H9 (cell line): ENCODE results near the gene MRPS14. TPM values are rescaled to one million over a fixed set of nuclear protein-coding genes. Genes with fewer than 3 reads are reported as not detected.

Source experiments
- DNase-seq: peaks from one replicate; pipeline ENCODE4 v3.0.0-alpha.2; 2017
- H2AFZ ChIP-seq: one replicate; pipeline ENCODE4 v1.6.1; 2013; ENCODE audit warnings: mild to moderate bottlenecking, low read length, control low read depth, moderate library complexity
- H2AK5ac ChIP-seq: 2 replicates; pipeline ENCODE4 v1.6.1; 2013; ENCODE audit warnings: low read length, control low read depth, mixed read lengths; ENCODE audit not compliant: insufficient read length
- H2BK120ac ChIP-seq: one replicate; pipeline ENCODE4 v1.6.1; 2013; ENCODE audit warnings: low read depth, mild to moderate bottlenecking, low read length, control low read depth, inconsistent platforms; ENCODE audit not compliant: poor library complexity, severe bottlenecking
- H2BK12ac ChIP-seq: 2 replicates; pipeline ENCODE4 v1.6.1; 2013; ENCODE audit warnings: low read length, control low read depth, mixed read lengths, low read depth; ENCODE audit not compliant: insufficient read length
- H2BK15ac ChIP-seq: 2 replicates; pipeline ENCODE4 v1.6.1; 2013; ENCODE audit warnings: low read depth, low read length, control low read depth
- H2BK20ac ChIP-seq: one replicate; pipeline ENCODE4 v1.6.1; 2013; ENCODE audit warnings: low read depth, mild to moderate bottlenecking, low read length, control low read depth, inconsistent platforms; ENCODE audit not compliant: poor library complexity, severe bottlenecking
- H2BK5ac ChIP-seq: 2 replicates; pipeline ENCODE4 v1.6.1; 2013; ENCODE audit warnings: low read length, control low read depth, mixed read lengths; ENCODE audit not compliant: insufficient read length
- H3K14ac ChIP-seq: 2 replicates; pipeline ENCODE4 v1.6.1; 2013; ENCODE audit warnings: low read length, control low read depth; ENCODE audit not compliant: insufficient read depth
- H3K18ac ChIP-seq: 2 replicates; pipeline ENCODE4 v1.6.1; 2013; ENCODE audit warnings: low read depth, mild to moderate bottlenecking, mixed read lengths, low read length, control low read depth; ENCODE audit not compliant: insufficient read length
- H3K23ac ChIP-seq: 2 replicates; pipeline ENCODE4 v1.6.1; 2013; ENCODE audit warnings: low read length, control low read depth, mixed read lengths, low read depth; ENCODE audit not compliant: insufficient read length
- H3K23me2 ChIP-seq: 2 replicates; pipeline ENCODE4 v1.6.1; 2013; ENCODE audit warnings: low read depth, mild to moderate bottlenecking, mixed read lengths, low read length, control low read depth; ENCODE audit not compliant: insufficient read length, poor library complexity, severe bottlenecking
- H3K27ac ChIP-seq: 2 replicates; pipeline ENCODE4 v1.5.1; 2013; ENCODE audit warnings: low read length, control low read depth, mixed read lengths, low read depth; ENCODE audit not compliant: insufficient read length
- H3K27me3 ChIP-seq: 2 replicates; pipeline ENCODE4 v1.6.1; 2013; ENCODE audit warnings: low read length, control low read depth, inconsistent platforms; ENCODE audit not compliant: insufficient read depth
- H3K4ac ChIP-seq: 2 replicates; pipeline ENCODE4 v1.6.1; 2013; ENCODE audit warnings: low read depth, mild to moderate bottlenecking, control low read depth, inconsistent platforms, low read length, moderate library complexity
- H3K4me1 ChIP-seq: 2 replicates; pipeline ENCODE4 v1.6.1; 2013; ENCODE audit warnings: low read length, control low read depth, inconsistent platforms; ENCODE audit not compliant: insufficient read depth
- H3K4me2 ChIP-seq: 2 replicates; pipeline ENCODE4 v1.6.1; 2013; ENCODE audit warnings: low read length, control low read depth, mixed read lengths; ENCODE audit not compliant: insufficient read length, insufficient read depth
- H3K56ac ChIP-seq: 2 replicates; pipeline ENCODE4 v1.6.1; 2013; ENCODE audit warnings: low read depth, mild to moderate bottlenecking, mixed read lengths, low read length, control low read depth; ENCODE audit not compliant: insufficient read length
- H3K79me1 ChIP-seq: 2 replicates; pipeline ENCODE4 v1.6.1; 2013; ENCODE audit warnings: low read depth, mild to moderate bottlenecking, moderate library complexity, low read length, control low read depth, inconsistent platforms; ENCODE audit not compliant: insufficient read depth, poor library complexity, severe bottlenecking
- H3K79me2 ChIP-seq: 2 replicates; pipeline ENCODE4 v1.6.1; 2013; ENCODE audit warnings: low read length, control low read depth, inconsistent platforms; ENCODE audit not compliant: insufficient read depth
- H3K9ac ChIP-seq: 2 replicates; pipeline ENCODE4 v1.6.1; 2013; ENCODE audit warnings: low read length, control low read depth, mixed read lengths; ENCODE audit not compliant: insufficient read length; ENCODE audit errors: extremely low read depth
- H3K9me3 ChIP-seq: one replicate; pipeline ENCODE4 v1.6.1; 2013; ENCODE audit warnings: low read depth, low read length, inconsistent platforms; ENCODE audit not compliant: control insufficient read depth
- H3T11ph ChIP-seq: one replicate; pipeline ENCODE4 v1.6.1; 2013; ENCODE audit warnings: mild to moderate bottlenecking, low read length, control low read depth, inconsistent platforms
- H4K20me1 ChIP-seq: one replicate; pipeline ENCODE4 v1.6.1; 2013; ENCODE audit not compliant: control insufficient read depth, insufficient read length, insufficient read depth
- H4K5ac ChIP-seq: 2 replicates; pipeline ENCODE4 v1.6.1; 2013; ENCODE audit warnings: low read depth, mild to moderate bottlenecking, mixed read lengths, low read length, control low read depth; ENCODE audit not compliant: insufficient read length
- H4K8ac ChIP-seq: replicated peaks from 2 replicates; pipeline ENCODE4 v1.6.1; 2013; ENCODE audit warnings: low read length, control low read depth, mixed read lengths, low read depth; ENCODE audit not compliant: insufficient read length
- H4K91ac ChIP-seq: 2 replicates; pipeline ENCODE4 v1.6.1; 2013; ENCODE audit warnings: low read depth, mild to moderate bottlenecking, moderate library complexity, mixed read lengths, low read length, control low read depth; ENCODE audit not compliant: insufficient read length
- H3K27ac Mint-ChIP-seq, 3 experiments: 2 replicates in 2 of 3; 3 replicates in 1 of 3; pipeline ENCODE4 v1.8.0; 2020 to 2021; ENCODE audit warnings: mixed read lengths in 3 of 3, mild to moderate bottlenecking in 1 of 3, moderate library complexity in 1 of 3
- H3K27me3 Mint-ChIP-seq: 2 replicates; pipeline ENCODE4 v1.8.0; 2021; ENCODE audit warnings: low read depth, mild to moderate bottlenecking, moderate library complexity, mixed read lengths
- H3K36me3 Mint-ChIP-seq, 3 experiments: 2 replicates in 2 of 3; 3 replicates in 1 of 3; pipeline ENCODE4 v1.8.0; 2020 to 2021; ENCODE audit warnings: low read depth in 3 of 3, mixed read lengths in 3 of 3; ENCODE audit not compliant: insufficient read depth in 1 of 3
- H3K4me1 Mint-ChIP-seq, 2 experiments: 2 replicates each; pipeline ENCODE4 v1.8.0; 2020; ENCODE audit warnings: mixed read lengths in 2 of 2
- H3K4me3 Mint-ChIP-seq, 2 experiments: 2 replicates in 1 of 2; 3 replicates in 1 of 2; pipeline ENCODE4 v1.8.0; 2020 to 2021; ENCODE audit warnings: mild to moderate bottlenecking in 2 of 2, mixed read lengths in 2 of 2, moderate library complexity in 1 of 2
- H3K9me3 Mint-ChIP-seq, 2 experiments: 2 replicates in 1 of 2; 3 replicates in 1 of 2; pipeline ENCODE4 v1.8.0; 2020; ENCODE audit warnings: mild to moderate bottlenecking in 2 of 2, mixed read lengths in 2 of 2, moderate library complexity in 1 of 2
- WGBS: extraction: QIAGEN DNeasy Blood & Tissue Kit; methylation state at CpG from one replicate; pipeline ENCODE4 v1.1.7; 2013; ENCODE audit warnings: missing lambda C conversion rate, low lambda C conversion rate, mixed read lengths; ENCODE audit not compliant: insufficient read length; ENCODE audit errors: extremely low coverage; 5-methylcytosine and 5-hydroxymethylcytosine counted together
- total RNA-seq: library from RNA; stranded (reverse); gene quantifications from 2 replicates; pipeline ENCODE4 v1.2.1, GENCODE V29; 2021
- TF ChIP-seq, protein P1 (sequence below): fragments of 200-600 bp; sonication (generic); conservative IDR thresholded peaks from 3 replicates; pipeline ENCODE4 v1.8.0; 2021; ENCODE audit warnings: antibody characterized with exemption, mild to moderate bottlenecking

MRPS14 gene
- total RNA-seq, 1 experiment from 2014 or later = 30.6 TPM

DNA sequence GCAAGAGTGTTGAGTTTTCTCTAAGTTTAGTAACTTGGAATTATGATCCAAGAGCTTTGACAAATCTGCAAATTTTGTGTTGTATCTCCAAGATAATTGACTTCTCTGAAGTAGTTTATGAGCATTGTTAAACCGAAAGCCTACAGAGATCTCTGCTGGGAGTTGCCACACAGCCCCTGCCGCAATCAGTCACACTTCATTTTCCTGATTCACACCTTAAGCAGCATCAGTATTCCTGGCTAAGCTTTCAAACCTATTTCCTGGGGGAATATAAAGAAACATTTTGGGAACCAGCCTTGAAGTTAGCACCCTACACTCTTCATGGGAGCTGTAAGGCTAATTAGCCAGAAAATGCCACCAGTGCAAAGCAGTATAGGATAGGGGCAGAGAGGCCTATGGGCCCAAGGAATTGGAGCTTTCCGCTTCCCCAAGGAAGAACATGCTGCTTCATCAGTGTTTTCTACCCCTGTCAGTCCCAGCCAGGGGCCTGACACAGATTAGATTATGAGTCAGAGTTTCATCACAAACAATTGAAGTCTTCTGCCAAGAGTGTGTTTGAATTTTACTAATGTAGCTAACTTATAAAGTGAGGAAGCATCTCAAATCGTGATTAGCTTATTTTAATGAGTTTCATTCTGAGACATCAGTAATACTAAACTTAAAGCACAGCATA, 46.7 kb downstream of the MRPS14 start:
- no peak overlapping the region for H3K4ac ChIP-seq
- H3K27ac ChIP-seq = no peak overlapping the region
- H3K56ac ChIP-seq = no peak overlapping the region
- no peak overlapping the region for H2BK12ac ChIP-seq
- H4K91ac ChIP-seq = no peak overlapping the region
- no peaks in the 10 kb centered on the region for H3K79me1 ChIP-seq
- H3K4me1 ChIP-seq = no peaks in the 10 kb centered on the region
- no peaks in the 10 kb centered on the region for H3K27me3 ChIP-seq
- no peak overlapping the region for H2AFZ ChIP-seq
- no CpG with 5 or more reads among the region's 4 CpGs for WGBS
- no peak overlapping the region for H3K4me3 Mint-ChIP-seq
- TF ChIP-seq, protein P1, sequence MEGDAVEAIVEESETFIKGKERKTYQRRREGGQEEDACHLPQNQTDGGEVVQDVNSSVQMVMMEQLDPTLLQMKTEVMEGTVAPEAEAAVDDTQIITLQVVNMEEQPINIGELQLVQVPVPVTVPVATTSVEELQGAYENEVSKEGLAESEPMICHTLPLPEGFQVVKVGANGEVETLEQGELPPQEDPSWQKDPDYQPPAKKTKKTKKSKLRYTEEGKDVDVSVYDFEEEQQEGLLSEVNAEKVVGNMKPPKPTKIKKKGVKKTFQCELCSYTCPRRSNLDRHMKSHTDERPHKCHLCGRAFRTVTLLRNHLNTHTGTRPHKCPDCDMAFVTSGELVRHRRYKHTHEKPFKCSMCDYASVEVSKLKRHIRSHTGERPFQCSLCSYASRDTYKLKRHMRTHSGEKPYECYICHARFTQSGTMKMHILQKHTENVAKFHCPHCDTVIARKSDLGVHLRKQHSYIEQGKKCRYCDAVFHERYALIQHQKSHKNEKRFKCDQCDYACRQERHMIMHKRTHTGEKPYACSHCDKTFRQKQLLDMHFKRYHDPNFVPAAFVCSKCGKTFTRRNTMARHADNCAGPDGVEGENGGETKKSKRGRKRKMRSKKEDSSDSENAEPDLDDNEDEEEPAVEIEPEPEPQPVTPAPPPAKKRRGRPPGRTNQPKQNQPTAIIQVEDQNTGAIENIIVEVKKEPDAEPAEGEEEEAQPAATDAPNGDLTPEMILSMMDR = no peak
- no peak overlapping the region for H2BK5ac ChIP-seq
- H3T11ph ChIP-seq = no peak overlapping the region
- H3K23ac ChIP-seq = no peak overlapping the region
- H3K9me3 Mint-ChIP-seq = no peaks in the 10 kb centered on the region
- no peaks in the 10 kb centered on the region for H3K4me1 Mint-ChIP-seq
- no peak for DNase-seq
- no peak overlapping the region for H2BK15ac ChIP-seq
- no peak overlapping the region for H2BK20ac ChIP-seq
- no peaks in the 10 kb centered on the region for H3K27me3 Mint-ChIP-seq
- H3K36me3 Mint-ChIP-seq = peaks cover 38 to 91% (median 86%) of the 10 kb centered on the region in 3 experiments; a peak in 6 of 7 replicates
- H3K27ac Mint-ChIP-seq = peak overlapping the region in 2 of 3 experiments; percentile 64 to 73; a peak in 2 of 7 replicates
- H3K9me3 ChIP-seq = no peaks in the 10 kb centered on the region
- H2AK5ac ChIP-seq = no peak overlapping the region
- H4K8ac ChIP-seq = no peak overlapping the region
- H2BK120ac ChIP-seq = no peak overlapping the region
- H3K18ac ChIP-seq = no peak overlapping the region
- no peak overlapping the region for H3K4me2 ChIP-seq
- H3K23me2 ChIP-seq = no peaks in the 10 kb centered on the region
- no peak overlapping the region for H4K5ac ChIP-seq
- H4K20me1 ChIP-seq = no peaks in the 10 kb centered on the region
- no peak overlapping the region for H3K14ac ChIP-seq
- no peaks in the 10 kb centered on the region for H3K79me2 ChIP-seq
- H3K9ac ChIP-seq = no peak overlapping the region
